Measurements from ENCODE around the gene ESPN.

DNA sequence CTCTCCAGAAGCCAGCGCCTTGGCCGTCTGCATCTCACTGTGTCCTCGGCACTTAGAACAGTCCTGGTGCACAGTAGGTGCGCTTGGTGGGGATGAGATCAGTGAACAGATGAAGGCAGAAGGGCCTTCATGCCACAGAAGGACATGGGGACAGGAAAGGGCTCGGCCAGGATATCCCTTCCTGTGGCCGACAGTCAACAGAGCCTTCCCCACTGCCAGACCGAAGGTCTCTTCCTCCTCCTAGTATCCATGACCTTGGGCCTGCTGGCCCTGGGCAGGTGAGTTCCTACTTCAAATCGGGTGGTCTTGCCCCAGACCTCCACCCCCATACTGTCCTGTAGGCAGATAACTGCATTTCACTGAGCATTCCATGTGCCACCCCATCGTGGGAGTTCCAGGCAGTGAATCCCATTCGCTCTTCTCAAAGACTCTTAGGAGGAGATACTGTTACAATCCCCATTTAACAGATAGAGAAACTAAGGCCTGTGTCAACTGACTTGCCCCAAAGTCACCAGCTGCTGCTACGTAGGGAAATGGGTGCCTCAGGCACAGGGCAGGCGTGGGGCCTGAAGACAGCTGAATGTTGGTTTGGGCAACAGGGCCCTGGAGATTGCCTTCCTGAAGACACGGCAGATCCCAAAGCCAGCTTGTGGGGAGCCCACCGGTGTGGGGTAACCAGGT lies 63.4 kb downstream of the ESPN start:
- TF ChIP-seq, protein P1, sequence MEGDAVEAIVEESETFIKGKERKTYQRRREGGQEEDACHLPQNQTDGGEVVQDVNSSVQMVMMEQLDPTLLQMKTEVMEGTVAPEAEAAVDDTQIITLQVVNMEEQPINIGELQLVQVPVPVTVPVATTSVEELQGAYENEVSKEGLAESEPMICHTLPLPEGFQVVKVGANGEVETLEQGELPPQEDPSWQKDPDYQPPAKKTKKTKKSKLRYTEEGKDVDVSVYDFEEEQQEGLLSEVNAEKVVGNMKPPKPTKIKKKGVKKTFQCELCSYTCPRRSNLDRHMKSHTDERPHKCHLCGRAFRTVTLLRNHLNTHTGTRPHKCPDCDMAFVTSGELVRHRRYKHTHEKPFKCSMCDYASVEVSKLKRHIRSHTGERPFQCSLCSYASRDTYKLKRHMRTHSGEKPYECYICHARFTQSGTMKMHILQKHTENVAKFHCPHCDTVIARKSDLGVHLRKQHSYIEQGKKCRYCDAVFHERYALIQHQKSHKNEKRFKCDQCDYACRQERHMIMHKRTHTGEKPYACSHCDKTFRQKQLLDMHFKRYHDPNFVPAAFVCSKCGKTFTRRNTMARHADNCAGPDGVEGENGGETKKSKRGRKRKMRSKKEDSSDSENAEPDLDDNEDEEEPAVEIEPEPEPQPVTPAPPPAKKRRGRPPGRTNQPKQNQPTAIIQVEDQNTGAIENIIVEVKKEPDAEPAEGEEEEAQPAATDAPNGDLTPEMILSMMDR (conservative IDR thresholded peaks at IDR 0.05; ENCODE audit: low read length): no peak
- no peak for TF ChIP-seq EZH2phosphoT487 (IDR thresholded peaks at IDR 0.05; ENCODE audit: borderline replicate concordance, low read depth, low read length)

All from OCI-LY7 (cell line).